Inflammatory macrophage (primary cell): ENCODE measurements around the gene ABHD17C.

Experiments
- DNase-seq, 2 donors: peaks; one replicate each; pipeline ENCODE4 v3.0.0-alpha.2; 2020 to 2022

ABHD17C gene

GRCh38 chr15:80766275-80766674 is 71.2 kb downstream of the ABHD17C start:
- DNase-seq = no peak

- no peak for DNase-seq
These were observed 73.0 kb downstream of the ABHD17C start for GRCh38 chr15:80768158-80768557.

- no peak for DNase-seq
These were observed 74.2 kb downstream of the ABHD17C start for GRCh38 chr15:80769153-80769828.

GRCh38 chr15:80769829-80770705 is 75.0 kb downstream of the ABHD17C start:
- no peak for DNase-seq

- DNase-seq = no peak
These were observed 78.0 kb downstream of the ABHD17C start for GRCh38 chr15:80773122-80773551.

- DNase-seq = no peak
These were observed 78.8 kb downstream of the ABHD17C start for GRCh38 chr15:80773792-80774352.

GRCh38 chr15:80774486-80774885 is 79.4 kb downstream of the ABHD17C start:
- DNase-seq = no peak

- DNase-seq = no peak
These were observed 80.2 kb downstream of the ABHD17C start for GRCh38 chr15:80775338-80775737.

- peak; percentile 67 to 78 for DNase-seq
These were observed 81.4 kb downstream of the ABHD17C start for GRCh38 chr15:80776420-80777045.

GRCh38 chr15:80777137-80777536 is 82.0 kb downstream of the ABHD17C start:
- DNase-seq = peak; percentile 85 to 88

GRCh38 chr15:80777826-80778620 is 82.9 kb downstream of the ABHD17C start:
- no peak for DNase-seq

- no peak for DNase-seq
These were observed 83.5 kb downstream of the ABHD17C start for GRCh38 chr15:80778621-80778963.

GRCh38 chr15:80778964-80779657 is 84.0 kb downstream of the ABHD17C start, which contains the start of gene CEMIP:
Gene CEMIP (plus strand): TSS chr15:80779370. CDS start chr15:80873880, 94,510 bp downstream.
- DNase-seq = peak in 1 of 2 donors; percentile 55

- DNase-seq = no peak
These were observed 84.7 kb downstream of the ABHD17C start for GRCh38 chr15:80779658-80780415.

- DNase-seq = peak in 1 of 2 donors; percentile 45
These were observed 85.5 kb downstream of the ABHD17C start for GRCh38 chr15:80780416-80781221.

GRCh38 chr15:80783260-80783659 is 88.2 kb downstream of the ABHD17C start:
- no peak for DNase-seq

- DNase-seq = no peak
These were observed 90.2 kb downstream of the ABHD17C start for GRCh38 chr15:80785335-80785734.

GRCh38 chr15:80785811-80786354 is 90.8 kb downstream of the ABHD17C start:
- no peak for DNase-seq

GRCh38 chr15:80787316-80787715 is 92.2 kb downstream of the ABHD17C start:
- DNase-seq = no peak

- DNase-seq = no peak
These were observed 93.4 kb downstream of the ABHD17C start for GRCh38 chr15:80788536-80788935.
